Panc1 (cell line): ENCODE results near the gene SPTBN4. TPM values are rescaled to one million over a fixed set of nuclear protein-coding genes. Genes with fewer than 3 reads are reported as not detected.

Experiments
- ATAC-seq: fragments of 200-7000 bp; cut with Tn5 transposase; 2 replicates; pipeline ENCODE4 v1.9.1; 2020; ENCODE audit warnings: mild to moderate bottlenecking, moderate library complexity
- BruUV-seq: library from RNA; stranded (reverse); fragments of 400-500 nt; replicated peaks from 2 replicates; lab custom pipeline; 2021; lab: Mats Ljungman, UMichigan
- CTCF ChIA-PET: fragments of 300-600 bp; sonication (Branson Sonifier 250); formaldehyde crosslinking; loops from one replicate; lab custom pipeline; 2022; ENCODE audit warnings: antibody characterized with exemption; lab: Charles Lee
- POLR2A ChIA-PET: fragments of 300-600 bp; sonication (Branson Sonifier 250); formaldehyde crosslinking; loops from one replicate; lab custom pipeline; 2022; ENCODE audit warnings: antibody characterized with exemption; lab: Charles Lee
- DNase-seq: peaks from one replicate; pipeline ENCODE4 v3.0.0-alpha.2; 2010; ENCODE audit warnings: low read depth, low spot score
- H3K27ac ChIP-seq: 2 replicates; pipeline ENCODE4 v1.5.1; 2011; ENCODE audit warnings: mild to moderate bottlenecking, low read length, inconsistent platforms
- H3K27me3 ChIP-seq: fragments of 200-500 bp; sonication (Bioruptor generic); 2 replicates; pipeline ENCODE4 v1.6.0; 2014; ENCODE audit warnings: low read length, inconsistent platforms; ENCODE audit not compliant: control insufficient read depth, insufficient read depth
- H3K36me3 ChIP-seq: fragments of 200-500 bp; sonication (Bioruptor generic); 2 replicates; pipeline ENCODE4 v1.5.1; 2014; ENCODE audit warnings: inconsistent platforms, mild to moderate bottlenecking, low read length, moderate library complexity; ENCODE audit not compliant: control insufficient read depth, insufficient read depth
- H3K4me1 ChIP-seq: 2 replicates; pipeline ENCODE4 v1.5.1; 2011; ENCODE audit warnings: inconsistent platforms, mild to moderate bottlenecking, low read length, moderate library complexity; ENCODE audit not compliant: control insufficient read depth, insufficient read depth
- H3K4me3 ChIP-seq, 2 experiments: 2 replicates each; pipeline ENCODE4 v1.5.1; 2011 to 2012; ENCODE audit warnings: low read depth in 2 of 2, low read length in 2 of 2, mild to moderate bottlenecking in 2 of 2, inconsistent platforms in 1 of 2, moderate library complexity in 1 of 2
- H3K9me3 ChIP-seq: fragments of 200-500 bp; sonication (Bioruptor generic); 2 replicates; pipeline ENCODE4 v1.5.1; 2014; ENCODE audit warnings: low read depth, mild to moderate bottlenecking, inconsistent platforms, low read length, moderate library complexity; ENCODE audit not compliant: control insufficient read depth, insufficient read depth
- POLR2AphosphoS5 ChIP-seq: IDR thresholded peaks from 2 replicates; pipeline ENCODE4 v1.6.1; 2012; ENCODE audit warnings: mild to moderate bottlenecking, low read depth, low read length, moderate library complexity
- SIN3A ChIP-seq: IDR thresholded peaks from 2 replicates; pipeline ENCODE4 v1.6.1; 2012; ENCODE audit warnings: low read depth, mild to moderate bottlenecking, low read length, moderate library complexity, borderline replicate concordance; ENCODE audit not compliant: insufficient read depth
- TCF7L2 ChIP-seq: IDR thresholded peaks from 2 replicates; pipeline ENCODE4 v1.6.1; 2011; ENCODE audit warnings: mild to moderate bottlenecking, low read depth, low read length, inconsistent platforms
- in situ Hi-C: cut with HindIII; loops from 2 replicates; pipeline ENCODE4 v1.10.0; 2016; ENCODE audit warnings: low sequenced_read_pairs, low pct_unique_long_range_greater_than_20kb
- intact Hi-C: fragments of 100-400 bp; cut with micrococcal nuclease; formaldehyde crosslinking; loops from one replicate; pipeline ENCODE4 v1.10.0; 2022; ENCODE audit not compliant: unreplicated experiment
- total RNA-seq: library from RNA; stranded (reverse); gene quantifications from one replicate; pipeline ENCODE4 v1.2.1, GENCODE V29; 2021; ENCODE audit not compliant: unreplicated experiment
- TF ChIP-seq, protein P1 (sequence below): fragments of 450-650 bp; IDR thresholded peaks from 2 replicates; pipeline ENCODE4 v1.5.1; 2017; ENCODE audit warnings: mild to moderate bottlenecking
- TF ChIP-seq, protein P2 (sequence below), 2 experiments: IDR thresholded peaks; 2 replicates each; pipeline ENCODE4 v1.6.1; 2011 to 2012; ENCODE audit warnings: low read depth in 2 of 2, control low read depth in 1 of 2, low read length in 1 of 2, mild to moderate bottlenecking in 1 of 2, moderate library complexity in 1 of 2; ENCODE audit not compliant: insufficient read depth in 1 of 2

The SPTBN4 gene
- total RNA-seq, 1 experiment from 2014 or later: 1.2 TPM

DNA sequence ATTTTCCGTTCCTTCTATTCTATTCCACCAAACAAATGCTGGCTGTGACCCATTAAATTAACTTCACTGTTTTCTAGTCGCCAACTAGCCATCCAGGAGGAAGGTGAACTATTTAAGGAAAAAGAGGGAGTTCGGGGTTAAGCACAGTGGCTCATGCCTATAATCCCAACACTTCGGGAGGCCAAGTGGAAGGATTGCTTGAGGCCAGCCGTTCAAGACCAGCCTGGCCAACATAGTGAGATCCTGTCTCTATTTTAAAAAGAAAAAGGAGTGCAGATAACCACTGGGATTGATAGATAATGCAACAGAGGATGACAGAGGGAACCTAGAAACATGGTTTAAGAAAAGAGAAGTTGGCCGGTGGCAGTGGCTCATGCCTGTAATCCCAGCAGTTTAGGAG lies 44.7 kb downstream of the SPTBN4 start:
- in situ Hi-C loops: no loop called here
- POLR2A ChIA-PET: no interaction called here

DNA sequence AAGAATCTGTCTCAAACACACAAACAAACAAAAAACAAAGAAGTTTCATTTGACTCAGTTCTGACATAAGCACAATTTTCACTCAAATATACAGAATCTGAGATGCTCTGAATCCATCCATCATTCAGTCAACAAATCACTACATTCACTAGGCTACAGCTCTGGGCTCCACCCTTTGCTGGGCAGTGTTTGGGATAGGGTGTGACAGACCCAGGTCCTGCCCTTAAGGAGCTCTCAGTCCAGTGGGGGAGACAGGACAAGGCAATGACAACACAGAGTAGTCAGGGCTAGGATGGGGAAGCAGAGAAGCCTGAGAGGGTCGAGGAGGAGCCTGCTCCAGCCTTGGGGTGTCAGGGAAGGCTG lies 45.3 kb downstream of the SPTBN4 start:
- H3K4me1 ChIP-seq: no peaks in the 10 kb centered on the region
- no peaks in the 10 kb centered on the region for H3K36me3 ChIP-seq
- H3K9me3 ChIP-seq: no peaks in the 10 kb centered on the region
- ChIA-PET POLR2A (no interaction called here), CTCF (no interaction called here)
- ATAC-seq (peak; percentile 74), DNase-seq (no peak)
- intact Hi-C loops: no loop called here
- peaks cover 2% of the 10 kb centered on the region; the same call in 1 of the 2 replicates for H3K27me3 ChIP-seq
- BruUV-seq: no TSS peak
- in situ Hi-C loops: no loop called here
- TF ChIP-seq POLR2AphosphoS5 (no peak), SIN3A (no peak), TCF7L2 (no peak)
- TF ChIP-seq, protein P1, sequence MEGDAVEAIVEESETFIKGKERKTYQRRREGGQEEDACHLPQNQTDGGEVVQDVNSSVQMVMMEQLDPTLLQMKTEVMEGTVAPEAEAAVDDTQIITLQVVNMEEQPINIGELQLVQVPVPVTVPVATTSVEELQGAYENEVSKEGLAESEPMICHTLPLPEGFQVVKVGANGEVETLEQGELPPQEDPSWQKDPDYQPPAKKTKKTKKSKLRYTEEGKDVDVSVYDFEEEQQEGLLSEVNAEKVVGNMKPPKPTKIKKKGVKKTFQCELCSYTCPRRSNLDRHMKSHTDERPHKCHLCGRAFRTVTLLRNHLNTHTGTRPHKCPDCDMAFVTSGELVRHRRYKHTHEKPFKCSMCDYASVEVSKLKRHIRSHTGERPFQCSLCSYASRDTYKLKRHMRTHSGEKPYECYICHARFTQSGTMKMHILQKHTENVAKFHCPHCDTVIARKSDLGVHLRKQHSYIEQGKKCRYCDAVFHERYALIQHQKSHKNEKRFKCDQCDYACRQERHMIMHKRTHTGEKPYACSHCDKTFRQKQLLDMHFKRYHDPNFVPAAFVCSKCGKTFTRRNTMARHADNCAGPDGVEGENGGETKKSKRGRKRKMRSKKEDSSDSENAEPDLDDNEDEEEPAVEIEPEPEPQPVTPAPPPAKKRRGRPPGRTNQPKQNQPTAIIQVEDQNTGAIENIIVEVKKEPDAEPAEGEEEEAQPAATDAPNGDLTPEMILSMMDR: no peak
- TF ChIP-seq, protein P2, sequence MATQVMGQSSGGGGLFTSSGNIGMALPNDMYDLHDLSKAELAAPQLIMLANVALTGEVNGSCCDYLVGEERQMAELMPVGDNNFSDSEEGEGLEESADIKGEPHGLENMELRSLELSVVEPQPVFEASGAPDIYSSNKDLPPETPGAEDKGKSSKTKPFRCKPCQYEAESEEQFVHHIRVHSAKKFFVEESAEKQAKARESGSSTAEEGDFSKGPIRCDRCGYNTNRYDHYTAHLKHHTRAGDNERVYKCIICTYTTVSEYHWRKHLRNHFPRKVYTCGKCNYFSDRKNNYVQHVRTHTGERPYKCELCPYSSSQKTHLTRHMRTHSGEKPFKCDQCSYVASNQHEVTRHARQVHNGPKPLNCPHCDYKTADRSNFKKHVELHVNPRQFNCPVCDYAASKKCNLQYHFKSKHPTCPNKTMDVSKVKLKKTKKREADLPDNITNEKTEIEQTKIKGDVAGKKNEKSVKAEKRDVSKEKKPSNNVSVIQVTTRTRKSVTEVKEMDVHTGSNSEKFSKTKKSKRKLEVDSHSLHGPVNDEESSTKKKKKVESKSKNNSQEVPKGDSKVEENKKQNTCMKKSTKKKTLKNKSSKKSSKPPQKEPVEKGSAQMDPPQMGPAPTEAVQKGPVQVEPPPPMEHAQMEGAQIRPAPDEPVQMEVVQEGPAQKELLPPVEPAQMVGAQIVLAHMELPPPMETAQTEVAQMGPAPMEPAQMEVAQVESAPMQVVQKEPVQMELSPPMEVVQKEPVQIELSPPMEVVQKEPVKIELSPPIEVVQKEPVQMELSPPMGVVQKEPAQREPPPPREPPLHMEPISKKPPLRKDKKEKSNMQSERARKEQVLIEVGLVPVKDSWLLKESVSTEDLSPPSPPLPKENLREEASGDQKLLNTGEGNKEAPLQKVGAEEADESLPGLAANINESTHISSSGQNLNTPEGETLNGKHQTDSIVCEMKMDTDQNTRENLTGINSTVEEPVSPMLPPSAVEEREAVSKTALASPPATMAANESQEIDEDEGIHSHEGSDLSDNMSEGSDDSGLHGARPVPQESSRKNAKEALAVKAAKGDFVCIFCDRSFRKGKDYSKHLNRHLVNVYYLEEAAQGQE (IDR thresholded peaks at IDR 0.05; ENCODE audit: insufficient read depth in 1 of 2, low read depth in 2 of 2, low read length in 1 of 2): no peak
- H3K4me3 ChIP-seq: peak overlapping the region; percentile 21 to 41; a peak in 3 of 4 replicates
- H3K27ac ChIP-seq: no peak overlapping the region

More for the DNA sequence above, 44.7 kb downstream of the SPTBN4 start:
- Histone ChIP-seq H3K4me3 (no peak overlapping the region), H3K27ac (no peak overlapping the region), H3K36me3 (no peaks in the 10 kb centered on the region), H3K9me3 (no peaks in the 10 kb centered on the region), H3K27me3 (peaks cover 2% of the 10 kb centered on the region; the same call in 1 of the 2 replicates), H3K4me1 (no peaks in the 10 kb centered on the region)
- CTCF ChIA-PET: no interaction called here
- BruUV-seq: no TSS peak
- ATAC-seq (no peak), DNase-seq (no peak)
- TF ChIP-seq, protein P2 (IDR thresholded peaks at IDR 0.05; ENCODE audit: insufficient read depth in 1 of 2, low read depth in 2 of 2, low read length in 1 of 2): no peak
- TF ChIP-seq, protein P1: no peak
- intact Hi-C loops: no loop called here
